NCI-H2196 (cell line): ENCODE data around the gene CMIP.

Source experiments
- DNase-seq: peaks from one replicate; lab custom pipeline; 2025; ENCODE audit not compliant: unreplicated experiment; lab: John Stamatoyannopoulos, UW

CMIP gene

DNA sequence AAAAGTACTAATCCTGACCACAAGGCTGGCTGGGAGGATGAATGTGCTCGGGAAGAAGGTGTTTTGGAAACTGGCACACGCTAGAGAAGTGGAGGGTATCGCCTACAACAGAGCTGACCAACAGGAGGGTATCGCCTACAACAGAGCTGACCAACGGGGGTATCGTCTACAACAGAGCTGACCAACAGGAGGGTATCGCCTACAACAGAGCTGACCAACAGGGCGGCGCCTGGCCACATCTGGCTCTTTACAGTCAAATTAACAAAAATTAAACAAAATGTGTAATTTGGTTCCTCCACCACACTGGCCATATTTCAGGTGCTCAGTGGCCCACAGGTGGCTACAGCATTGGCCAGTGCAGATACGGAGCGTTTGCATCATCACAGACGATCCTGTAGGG lies 153.5 kb downstream of the CMIP start:
- DNase-seq, result no peak

DNA sequence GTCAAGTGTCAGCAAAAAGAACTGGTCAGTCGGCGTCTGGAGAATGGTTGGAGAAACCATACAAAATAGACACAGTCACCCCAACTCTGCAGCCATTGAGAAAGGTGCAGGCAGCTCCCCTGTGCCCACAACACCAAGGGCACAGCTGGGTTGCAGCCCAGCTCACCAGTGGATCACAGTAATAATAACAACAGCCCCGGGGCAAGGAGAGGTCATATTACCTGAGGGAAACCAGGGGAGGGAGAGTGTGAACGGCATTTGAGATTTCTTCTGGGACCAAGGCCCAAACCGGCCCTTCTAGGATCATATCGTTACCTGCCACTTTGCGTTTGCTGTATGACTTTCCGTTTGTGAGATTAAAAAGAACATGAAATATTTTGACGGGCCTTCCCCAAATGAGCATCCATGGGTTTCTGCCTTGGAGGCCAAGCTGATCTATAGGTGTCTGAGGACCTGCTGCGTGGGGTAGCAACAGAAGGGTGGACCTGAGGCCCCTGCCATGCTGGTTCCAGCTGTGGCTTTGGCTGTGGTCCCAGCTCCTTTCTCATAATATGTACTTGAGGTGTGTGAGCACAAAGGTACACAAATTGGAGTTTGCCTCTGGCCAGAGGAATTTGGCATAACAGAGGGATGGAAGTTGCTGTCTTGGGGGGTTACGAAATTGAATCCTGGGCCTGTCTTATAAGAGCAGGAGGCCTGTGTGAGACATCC lies 154.6 kb downstream of the CMIP start:
- peak; percentile 46 for DNase-seq

DNA sequence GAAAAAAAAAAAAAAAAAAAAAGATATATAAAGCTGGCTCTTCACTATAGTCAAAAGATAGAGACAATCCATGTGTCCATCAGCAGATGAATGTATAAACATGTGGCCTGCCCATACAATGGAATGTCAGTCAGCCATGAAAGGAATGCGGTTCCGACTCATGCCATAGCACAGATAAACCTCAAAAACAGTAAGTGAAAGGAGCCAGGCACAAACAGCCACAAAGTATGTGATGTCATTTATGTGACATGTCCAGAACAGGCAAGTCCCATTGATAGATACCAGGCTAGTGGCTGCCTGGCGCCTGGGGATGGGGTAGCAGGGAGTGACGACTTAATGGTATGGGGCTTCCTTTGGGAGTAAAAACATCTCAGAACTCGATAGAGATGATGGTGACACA lies 155.7 kb downstream of the CMIP start:
- no peak for DNase-seq

DNA sequence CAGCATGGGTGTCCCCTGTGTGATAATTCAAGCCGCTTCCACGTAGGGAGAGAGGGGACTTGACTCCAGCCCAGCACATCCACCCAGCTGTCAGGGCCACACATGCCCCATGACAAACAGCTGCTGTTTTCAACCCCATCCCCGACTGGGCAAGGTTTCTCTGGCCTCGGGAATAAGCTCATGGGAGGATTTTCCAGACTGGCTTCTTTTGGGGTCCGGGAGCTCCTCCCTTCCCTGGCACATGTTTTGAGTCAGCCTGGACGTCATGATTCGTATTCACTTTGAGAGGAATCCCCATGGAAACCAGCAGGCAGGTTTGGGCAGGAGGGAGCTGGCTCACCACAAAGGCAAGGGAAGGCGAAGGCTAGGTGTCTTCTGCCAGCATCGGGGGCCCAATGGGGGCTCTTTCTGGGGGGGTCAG lies 156.4 kb downstream of the CMIP start:
- no peak for DNase-seq

DNA sequence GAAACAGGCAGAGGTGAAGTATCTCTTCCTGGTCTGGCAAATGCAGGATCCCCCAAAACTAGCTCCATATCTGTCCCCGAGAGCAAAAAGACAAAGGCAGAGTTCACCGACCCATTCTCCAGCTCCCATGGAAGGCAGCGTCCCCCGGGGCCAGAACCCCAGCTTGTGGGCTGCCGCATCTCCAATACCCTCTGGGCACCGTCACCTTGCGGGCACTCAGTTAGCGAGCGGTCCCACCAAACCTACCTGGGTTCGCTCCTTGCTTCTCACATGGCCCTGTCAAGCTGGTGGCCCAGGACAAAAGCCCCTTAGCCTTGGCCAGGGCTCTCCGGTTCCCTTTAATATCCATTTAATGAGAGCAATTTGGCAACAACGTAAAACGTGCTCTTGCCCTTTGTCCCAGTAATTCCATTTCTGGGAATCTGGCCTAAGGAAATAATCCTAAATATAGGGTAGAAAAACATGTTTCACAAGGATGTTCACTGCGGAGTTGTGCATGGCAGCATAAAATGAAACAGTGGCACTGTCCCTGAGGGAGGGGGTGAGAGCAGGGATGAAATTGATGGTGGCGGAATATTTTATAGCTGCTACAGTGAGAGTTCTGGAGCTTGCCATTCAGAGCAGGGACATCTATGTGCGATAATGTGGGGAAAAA lies 157.1 kb downstream of the CMIP start:
- no peak for DNase-seq

DNA sequence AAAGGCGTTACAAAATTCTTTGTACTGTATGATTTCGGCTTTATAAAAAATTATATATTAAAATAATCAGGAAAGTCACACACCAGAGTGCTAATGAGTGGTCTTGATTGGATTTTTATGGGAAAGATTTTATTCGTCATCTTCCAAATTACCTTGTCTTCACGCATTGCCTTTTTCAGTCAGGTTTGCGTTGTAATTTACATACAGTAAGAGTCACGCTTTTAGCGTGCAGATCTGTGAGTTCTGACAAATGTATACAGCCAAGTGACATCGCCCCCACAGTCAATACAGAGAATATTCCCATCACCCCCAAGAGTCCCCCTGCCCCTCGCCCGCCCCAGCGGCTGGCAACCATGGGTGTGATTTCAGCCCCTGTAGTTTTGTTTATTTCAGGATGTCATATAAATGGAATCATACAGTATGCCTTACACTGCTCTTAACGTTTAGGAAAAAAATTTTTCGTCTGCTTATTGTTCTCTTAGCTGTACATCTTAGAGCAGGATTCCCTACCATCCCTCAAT lies 157.7 kb downstream of the CMIP start:
- DNase-seq, result no peak

DNA sequence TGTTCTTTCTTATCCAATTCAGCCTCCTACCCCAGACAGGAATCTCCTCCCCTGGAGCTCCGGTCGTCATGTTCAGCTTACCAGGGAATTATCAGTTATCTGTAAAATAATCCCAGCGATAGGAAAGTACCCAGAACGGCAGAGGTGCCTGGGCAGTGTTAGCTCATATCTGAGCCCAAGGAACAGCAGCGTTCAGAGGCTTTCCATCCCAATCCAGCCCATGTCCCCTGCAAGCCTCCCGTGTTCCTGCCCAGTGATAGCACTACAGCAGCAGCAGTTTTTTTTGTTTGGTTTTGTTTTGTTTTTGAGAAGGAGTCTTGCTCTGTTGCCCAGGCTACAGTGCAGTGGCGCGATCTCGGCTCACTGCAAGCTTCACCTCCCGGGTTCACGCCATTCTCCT lies 158.2 kb downstream of the CMIP start:
- no peak for DNase-seq

DNA sequence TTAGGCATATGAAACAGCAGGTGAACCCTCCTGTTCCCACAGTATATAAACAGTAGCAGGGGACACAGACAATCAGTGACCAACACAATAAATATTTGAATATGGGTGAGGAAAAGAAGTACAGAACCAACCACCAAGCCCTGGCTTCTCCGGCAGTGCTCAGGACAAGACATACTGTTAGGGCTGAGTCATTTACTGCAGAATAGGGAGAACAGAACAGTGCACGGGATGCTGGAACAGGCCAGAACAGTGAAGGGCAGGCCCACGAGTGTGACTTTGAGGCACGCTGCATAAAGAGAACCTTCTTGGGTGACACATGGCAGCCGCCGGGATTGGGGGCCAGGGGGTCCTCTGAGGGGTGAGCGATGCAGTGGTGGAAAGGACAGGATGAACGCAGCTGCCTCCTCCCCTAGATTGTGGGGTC lies 160.4 kb downstream of the CMIP start:
- no peak for DNase-seq

DNA sequence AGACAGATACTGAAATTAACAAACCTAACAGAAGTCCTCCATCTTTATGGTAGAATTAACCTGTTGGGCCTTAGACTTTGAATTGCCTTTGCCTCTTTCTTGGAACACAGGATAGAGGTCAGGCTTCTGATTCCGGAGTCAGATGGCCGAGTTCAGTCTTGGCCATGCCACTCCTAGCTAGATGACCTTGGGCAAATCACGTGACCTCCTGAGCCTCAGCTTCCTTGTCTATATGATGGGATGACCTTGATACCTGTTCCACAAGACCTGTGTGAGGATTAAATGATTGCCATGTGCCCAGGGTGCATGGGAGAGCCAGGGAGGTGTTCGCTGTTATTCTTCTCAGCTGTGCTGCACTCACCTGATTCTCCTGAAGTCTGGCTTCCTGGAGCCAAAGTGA lies 161.4 kb downstream of the CMIP start:
- DNase-seq, result no peak

DNA sequence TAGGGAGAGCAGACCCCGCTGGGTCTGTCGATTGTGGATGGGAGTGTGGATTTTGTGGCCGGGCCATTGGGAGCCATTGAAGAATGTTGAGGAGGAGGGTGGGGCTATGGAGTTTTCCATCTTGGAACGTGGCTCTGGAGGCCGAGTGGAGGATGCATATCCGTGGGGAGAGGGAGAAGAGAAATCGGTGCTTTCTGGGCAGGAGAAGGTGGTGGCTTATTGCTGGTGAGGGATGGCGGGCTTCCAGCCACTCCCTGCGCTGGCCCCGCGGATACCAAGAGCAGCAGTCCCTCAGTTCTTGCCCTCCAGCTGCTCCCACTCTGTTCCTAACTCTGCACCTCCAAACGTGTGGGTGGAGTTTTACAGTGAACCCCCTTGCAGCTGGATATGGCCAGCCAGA lies 162.4 kb downstream of the CMIP start:
- no peak for DNase-seq

DNA sequence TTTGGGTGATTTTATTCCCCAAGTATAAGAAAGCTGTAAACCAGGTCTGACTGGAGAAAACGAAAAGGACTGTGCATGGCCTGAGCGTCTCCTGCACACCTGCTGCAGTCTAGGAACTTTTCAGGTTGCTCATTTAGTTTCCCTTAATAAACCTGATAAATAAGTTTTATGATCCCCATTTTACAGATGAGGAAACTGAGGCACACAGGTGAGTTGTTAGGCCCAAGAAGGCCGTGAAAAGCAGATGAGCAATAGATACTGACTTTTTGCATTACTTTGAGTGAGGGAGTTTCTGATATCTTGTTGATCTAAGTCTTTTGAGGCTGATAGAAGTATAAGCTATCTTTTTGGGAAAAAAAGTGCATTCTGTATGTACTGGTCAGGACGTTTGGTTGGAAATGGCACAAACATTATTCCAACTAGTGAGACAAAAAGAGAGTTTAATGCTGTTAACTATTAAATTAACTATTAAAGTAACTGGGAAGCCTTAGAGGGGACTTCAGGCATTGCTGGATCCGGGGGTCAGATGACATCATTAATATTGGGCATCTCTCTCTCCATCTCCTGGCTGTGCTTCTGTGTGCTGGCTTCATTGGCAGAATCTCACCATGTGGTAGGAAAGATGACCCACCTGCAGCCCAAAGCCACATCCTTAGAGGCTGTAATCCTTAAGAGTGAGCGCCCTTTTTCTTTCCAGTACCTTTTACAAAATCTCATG lies 163.4 kb downstream of the CMIP start:
- no peak for DNase-seq

DNA sequence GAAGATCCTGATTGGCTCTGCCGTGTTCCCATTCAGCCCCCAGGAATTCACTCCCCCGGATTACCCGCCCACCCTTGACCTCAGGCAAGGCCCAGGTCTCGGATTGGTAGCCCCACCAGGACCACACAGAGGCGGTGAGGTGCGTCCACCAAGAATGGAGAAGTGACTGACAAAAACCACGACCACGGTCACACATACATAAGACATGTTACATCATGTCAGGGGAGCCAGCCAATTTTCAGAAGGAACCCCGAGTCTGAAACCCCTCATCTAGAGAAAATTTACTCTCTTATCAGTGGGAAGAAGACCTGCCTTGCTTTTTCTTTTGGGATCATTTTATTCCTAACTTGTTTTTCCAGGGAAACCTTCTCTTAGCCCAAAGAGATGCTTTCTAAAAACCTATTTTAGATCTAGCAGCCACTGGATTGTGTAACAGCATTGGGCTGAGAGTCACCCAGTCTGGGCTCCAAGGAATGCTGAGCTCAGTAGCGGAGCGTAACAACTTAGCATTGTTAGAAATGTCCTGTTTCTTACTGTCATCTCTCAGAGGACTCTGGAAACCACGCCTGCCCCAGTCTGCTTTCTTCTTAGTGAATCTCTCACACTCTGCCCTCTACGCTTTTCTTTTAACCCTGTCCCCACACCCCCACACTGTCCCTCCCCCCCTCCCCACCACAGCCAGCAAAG lies 164.1 kb downstream of the CMIP start:
- DNase-seq, result no peak

DNA sequence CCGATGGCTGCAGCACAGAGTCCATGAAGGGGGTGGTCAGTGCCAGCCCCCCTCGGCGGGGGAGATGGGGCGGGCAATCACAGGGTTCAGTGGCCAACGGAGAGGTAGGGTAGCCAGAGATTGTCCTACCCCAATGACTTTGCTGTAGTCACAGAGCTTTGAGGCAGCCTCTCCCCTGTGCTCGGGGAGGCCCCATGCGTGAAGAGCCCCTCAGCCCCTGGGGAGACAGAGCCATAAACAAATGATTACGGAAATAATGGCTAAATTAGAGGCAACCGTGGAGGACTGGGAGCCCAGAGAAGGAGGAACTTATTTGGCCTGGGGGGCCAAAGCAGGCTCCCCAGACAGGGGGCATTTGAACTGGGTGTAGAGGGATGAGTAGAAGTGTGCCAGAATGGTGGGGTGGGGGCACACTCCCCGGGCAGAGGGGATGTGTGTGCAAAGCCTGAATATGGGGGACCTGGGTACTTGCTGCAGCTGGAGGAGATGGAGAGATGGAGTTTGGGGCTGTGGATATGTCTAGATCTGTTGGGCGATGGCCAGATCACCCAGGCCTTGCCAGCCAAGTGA lies 164.8 kb downstream of the CMIP start:
- no peak for DNase-seq

DNA sequence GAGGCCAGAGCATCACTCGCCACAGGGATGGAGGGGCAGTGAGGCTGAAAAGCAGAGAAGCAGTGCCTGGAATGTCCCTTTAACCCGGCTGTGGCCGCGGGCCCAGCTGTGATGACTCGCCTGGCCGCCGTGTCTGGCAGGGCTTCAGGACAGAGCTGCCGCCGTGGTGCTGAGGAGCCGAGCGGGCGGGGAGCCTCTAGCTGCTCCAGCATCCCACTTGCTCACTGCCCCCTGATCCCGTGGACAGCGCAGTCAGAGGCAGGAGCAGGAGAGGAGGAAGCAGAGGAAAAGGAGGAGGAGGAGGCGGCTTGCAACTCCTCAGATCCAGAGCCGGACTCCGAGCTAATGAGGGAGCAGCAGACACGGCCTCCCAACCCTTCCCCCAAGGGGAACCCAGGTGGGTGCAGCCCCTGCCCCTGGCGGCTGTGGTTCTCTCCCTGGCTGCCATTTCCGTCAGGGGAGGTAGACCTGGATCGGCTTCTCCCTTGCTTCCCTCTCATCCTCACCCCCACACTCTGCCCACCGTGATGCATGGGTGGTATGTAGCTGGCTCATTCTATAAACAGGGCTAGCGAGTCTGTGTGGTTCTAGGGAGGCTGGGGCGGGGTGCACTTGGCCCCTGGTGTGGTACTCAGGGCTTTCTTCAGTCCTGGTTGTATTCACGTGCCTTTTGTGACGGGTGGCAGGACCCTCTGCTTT lies 165.7 kb downstream of the CMIP start:
- no peak for DNase-seq

DNA sequence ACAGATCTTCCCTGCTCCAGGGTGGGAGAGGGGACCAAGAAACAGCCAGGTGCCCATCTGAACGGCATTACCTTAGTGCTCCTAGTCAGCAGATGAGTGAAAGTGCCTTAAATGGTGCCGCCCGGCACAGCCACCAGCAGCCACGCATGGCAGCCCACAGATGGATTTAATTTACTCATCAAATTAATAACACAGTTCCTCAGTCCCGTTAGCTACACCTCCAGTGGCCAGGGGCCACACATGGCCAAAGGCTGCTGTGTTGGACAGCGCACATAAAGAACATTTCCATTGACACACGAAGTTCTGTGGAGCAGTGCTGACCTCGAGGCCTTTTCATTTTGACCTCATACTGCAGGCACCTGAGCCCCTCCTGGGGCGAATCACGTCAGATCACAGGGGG lies 166.3 kb downstream of the CMIP start:
- no peak for DNase-seq

DNA sequence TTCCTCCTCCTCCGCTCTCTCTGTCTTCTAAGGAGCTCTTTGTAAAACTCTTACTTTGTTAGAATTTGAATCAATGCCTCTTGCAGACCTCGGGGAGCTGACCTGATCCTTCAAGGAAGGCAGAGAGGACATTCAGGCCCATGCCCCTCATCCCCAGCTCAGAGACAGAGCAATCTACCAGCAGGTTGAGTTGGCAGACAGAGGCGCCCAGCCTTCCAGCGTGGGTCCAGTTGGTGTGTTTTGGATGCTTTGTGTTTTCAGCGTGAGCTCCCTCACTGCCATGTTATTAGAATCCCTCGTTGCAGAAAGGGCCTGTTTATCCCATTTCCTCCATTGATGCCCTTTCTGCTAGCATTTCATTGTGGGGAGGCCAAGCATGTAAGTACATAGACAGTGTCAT lies 167.1 kb downstream of the CMIP start:
- DNase-seq, result no peak

DNA sequence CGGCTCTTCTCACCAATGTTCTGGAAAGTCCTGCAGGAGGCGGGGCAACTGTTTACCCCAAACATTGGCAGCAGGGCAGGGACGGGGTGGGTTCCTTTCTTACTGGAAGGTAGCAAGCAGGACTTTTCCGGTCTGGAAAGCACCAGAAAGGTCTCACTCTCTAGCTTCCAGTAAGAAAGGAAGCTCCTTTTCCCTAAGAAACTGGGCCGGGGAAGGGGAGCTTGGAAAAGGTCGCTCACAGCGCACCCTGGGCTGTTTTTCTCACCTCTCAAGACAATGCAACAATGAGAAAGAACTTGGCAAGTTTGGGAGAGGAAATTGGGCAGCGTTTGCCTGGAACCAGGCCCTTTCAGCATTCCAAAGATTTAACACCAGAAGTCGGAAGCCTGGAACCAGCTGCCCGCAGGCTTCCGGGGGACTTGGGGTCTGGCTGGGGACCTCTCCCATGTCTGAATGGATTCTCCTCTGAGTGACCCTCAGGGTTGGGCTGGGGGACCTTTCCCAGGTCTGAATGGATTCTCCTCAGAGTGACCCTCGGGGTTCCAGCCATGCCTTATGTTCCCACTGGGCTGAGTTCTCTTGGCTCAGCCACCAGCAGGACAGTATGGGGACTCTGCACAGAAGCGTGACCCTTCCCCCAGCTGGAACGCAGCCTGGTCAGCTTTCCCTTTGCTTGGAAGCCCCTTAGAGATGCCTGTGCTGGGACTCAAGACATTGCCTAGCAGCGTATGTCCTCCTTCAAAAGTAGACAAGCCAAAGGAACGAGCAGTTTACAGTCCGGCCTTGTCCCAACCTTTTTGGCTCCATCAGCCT lies 167.9 kb downstream of the CMIP start:
- no peak for DNase-seq

DNA sequence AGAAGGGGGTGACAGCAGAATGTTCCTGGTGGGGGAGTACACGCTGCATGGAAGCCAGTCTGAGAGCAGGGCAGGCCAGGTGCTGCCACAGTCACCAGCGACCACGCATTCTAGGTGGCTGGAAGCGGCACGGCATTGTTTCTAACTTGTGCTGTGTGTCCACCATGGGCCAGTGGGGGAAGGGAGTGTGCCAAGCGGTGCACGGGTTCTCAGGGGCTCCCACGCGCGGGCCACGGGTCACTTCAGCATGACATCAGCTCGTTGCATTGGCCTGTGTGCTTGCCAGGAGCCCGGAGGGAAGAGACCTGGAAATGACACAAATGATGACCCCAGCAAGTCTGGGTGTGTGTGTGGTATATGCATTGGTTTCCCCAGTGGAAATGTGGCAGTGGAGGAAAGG lies 169.6 kb downstream of the CMIP start:
- no peak for DNase-seq

DNA sequence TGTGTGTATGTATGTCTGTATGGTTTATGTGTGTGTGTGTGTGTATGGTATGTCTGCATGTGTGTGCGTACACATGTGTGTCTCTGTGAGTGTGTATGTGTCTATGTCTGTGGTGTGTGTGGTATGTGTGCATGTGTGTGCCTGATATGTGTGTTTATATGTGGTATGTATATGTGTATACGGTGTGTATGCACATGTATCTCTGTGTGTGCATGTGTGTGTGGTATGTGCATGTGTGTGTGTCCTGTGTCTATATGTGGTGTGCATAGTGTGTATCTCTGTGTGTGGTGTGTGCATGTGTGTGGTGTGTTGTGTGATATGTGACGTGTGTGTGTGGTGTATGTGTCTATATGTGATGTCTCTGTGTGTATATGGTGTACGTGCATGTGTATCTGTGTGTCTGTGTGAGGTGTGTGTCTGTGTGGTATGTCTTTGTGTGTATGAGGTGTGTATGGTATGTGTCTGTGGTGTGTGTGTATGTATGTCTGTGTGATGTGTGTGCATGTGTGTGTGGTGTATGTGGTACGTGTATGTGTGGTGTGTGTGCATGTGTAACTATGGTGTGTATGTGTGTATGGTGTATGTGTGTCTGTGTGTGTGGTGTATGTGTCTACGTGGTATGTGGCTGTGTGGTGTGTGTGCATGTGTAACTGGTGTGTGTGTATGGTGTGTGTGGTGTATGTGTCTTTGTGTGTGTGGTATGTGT lies 170.2 kb downstream of the CMIP start:
- DNase-seq, result no peak
